H1 (cell line): ENCODE results near the gene LRIT2.
"Not testable (repeated sequence)": the region's sequence is repeated elsewhere in the genome, so short reads cannot be mapped to it uniquely, and the experiment has no call there.

Source experiments
- BRCA1 ChIP-seq: IDR thresholded peaks from 2 replicates; pipeline ENCODE4 v1.6.1; 2012; ENCODE audit warnings: low read depth, low read length, improper control_type of control experiment
- CREB1 ChIP-seq: IDR thresholded peaks from 2 replicates; pipeline ENCODE4 v1.6.1; 2012; ENCODE audit warnings: inconsistent platforms
- JUN ChIP-seq: IDR thresholded peaks from 2 replicates; pipeline ENCODE4 v1.6.1; 2011; ENCODE audit warnings: low read depth, mild to moderate bottlenecking, improper control_type of control experiment, low read length
- POLR2A ChIP-seq, 2 experiments: IDR thresholded peaks; 1 replicate in 1 of 2; 2 replicates in 1 of 2; pipeline ENCODE4 v1.6.1; 2011; ENCODE audit warnings: low read depth in 2 of 2, low read length in 2 of 2, mild to moderate bottlenecking in 2 of 2; ENCODE audit errors: control extremely low read depth in 1 of 2
- POLR2AphosphoS5 ChIP-seq: IDR thresholded peaks from 2 replicates; pipeline ENCODE4 v1.6.1; 2011; ENCODE audit warnings: low read depth, low read length
- POU5F1 ChIP-seq: IDR thresholded peaks from 2 replicates; pipeline ENCODE4 v1.6.1; 2011; ENCODE audit warnings: low read depth, mild to moderate bottlenecking, low read length, moderate library complexity
- SRF ChIP-seq: IDR thresholded peaks from 2 replicates; pipeline ENCODE4 v1.6.1; 2011; ENCODE audit warnings: mild to moderate bottlenecking, low read depth, low read length, moderate library complexity
- TAF1 ChIP-seq: IDR thresholded peaks from 2 replicates; pipeline ENCODE4 v1.6.1; 2011; ENCODE audit warnings: mild to moderate bottlenecking, low read depth, low read length
- ZNF274 ChIP-seq: IDR thresholded peaks from 2 replicates; pipeline ENCODE4 v1.7.0; 2012; ENCODE audit warnings: low read length, borderline replicate concordance; ENCODE audit errors: extremely low read depth
- TF ChIP-seq, protein P1 (sequence below), 3 experiments: IDR thresholded peaks; 1 replicate in 2 of 3; 2 replicates in 1 of 3; pipeline versions ENCODE4 v1.5.1 to v1.6.1; 2011; ENCODE audit warnings: low read length in 3 of 3, mild to moderate bottlenecking in 3 of 3, inconsistent platforms in 2 of 3, low read depth in 1 of 3, moderate library complexity in 1 of 3; ENCODE audit not compliant: insufficient read depth in 1 of 3; ENCODE audit errors: control extremely low read depth in 1 of 3
- TF ChIP-seq, protein P2 (sequence below): IDR thresholded peaks from 2 replicates; pipeline ENCODE4 v1.6.1; 2012; ENCODE audit warnings: low read length, inconsistent platforms

DNA sequence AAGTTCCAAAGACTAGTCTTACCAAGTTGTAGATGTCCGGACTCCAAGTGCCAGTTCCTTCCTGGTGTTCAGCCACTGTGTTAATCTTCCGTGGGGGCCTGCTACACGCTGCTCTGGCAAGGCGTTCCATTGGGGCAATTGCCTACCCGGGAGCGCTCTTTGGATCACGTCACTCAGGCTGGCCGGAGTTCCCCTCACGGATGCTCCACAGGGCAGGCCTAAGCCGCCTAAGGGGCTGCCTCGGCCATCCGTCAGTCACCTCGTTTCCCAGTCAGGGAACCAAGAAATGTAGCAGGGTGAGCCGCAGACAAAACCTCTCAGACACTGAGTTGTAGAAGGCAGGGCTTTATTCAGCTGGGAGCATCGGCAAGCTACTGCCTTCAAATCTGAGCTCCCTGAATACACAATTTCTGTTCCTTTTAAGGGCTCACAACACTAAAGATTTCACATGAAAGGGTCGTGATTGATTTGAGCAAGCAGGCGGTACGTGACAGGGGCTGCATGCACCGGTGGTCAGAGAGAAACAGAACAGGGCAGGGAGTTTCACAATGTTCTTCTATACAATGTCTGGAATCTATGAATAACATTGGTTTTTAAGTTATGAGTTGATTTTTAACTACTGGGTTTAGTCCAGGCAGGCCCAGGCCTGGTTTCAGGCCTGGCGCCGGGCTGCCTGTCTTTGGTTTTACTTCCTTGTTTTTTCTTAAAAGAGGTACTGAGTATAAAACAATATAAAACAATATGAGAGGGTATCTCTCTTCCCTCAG lies 53.5 kb downstream of the LRIT2 start:
- TF ChIP-seq, protein P1, sequence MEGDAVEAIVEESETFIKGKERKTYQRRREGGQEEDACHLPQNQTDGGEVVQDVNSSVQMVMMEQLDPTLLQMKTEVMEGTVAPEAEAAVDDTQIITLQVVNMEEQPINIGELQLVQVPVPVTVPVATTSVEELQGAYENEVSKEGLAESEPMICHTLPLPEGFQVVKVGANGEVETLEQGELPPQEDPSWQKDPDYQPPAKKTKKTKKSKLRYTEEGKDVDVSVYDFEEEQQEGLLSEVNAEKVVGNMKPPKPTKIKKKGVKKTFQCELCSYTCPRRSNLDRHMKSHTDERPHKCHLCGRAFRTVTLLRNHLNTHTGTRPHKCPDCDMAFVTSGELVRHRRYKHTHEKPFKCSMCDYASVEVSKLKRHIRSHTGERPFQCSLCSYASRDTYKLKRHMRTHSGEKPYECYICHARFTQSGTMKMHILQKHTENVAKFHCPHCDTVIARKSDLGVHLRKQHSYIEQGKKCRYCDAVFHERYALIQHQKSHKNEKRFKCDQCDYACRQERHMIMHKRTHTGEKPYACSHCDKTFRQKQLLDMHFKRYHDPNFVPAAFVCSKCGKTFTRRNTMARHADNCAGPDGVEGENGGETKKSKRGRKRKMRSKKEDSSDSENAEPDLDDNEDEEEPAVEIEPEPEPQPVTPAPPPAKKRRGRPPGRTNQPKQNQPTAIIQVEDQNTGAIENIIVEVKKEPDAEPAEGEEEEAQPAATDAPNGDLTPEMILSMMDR (IDR thresholded peaks at IDR 0.05; ENCODE audit: control extremely low read depth in 1 of 3, insufficient read depth in 1 of 3, low read depth in 1 of 3, low read length in 3 of 3): not testable (repeated sequence)
- TF ChIP-seq, protein P2, sequence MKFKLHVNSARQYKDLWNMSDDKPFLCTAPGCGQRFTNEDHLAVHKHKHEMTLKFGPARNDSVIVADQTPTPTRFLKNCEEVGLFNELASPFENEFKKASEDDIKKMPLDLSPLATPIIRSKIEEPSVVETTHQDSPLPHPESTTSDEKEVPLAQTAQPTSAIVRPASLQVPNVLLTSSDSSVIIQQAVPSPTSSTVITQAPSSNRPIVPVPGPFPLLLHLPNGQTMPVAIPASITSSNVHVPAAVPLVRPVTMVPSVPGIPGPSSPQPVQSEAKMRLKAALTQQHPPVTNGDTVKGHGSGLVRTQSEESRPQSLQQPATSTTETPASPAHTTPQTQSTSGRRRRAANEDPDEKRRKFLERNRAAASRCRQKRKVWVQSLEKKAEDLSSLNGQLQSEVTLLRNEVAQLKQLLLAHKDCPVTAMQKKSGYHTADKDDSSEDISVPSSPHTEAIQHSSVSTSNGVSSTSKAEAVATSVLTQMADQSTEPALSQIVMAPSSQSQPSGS: not testable (repeated sequence)
- not testable (repeated sequence) for TF ChIP-seq JUN; TAF1; POLR2A (IDR thresholded peaks at IDR 0.05; ENCODE audit: control extremely low read depth in 1 of 2, low read depth in 2 of 2, low read length in 2 of 2); SRF; POU5F1; POLR2AphosphoS5; CREB1; ZNF274; BRCA1
